Measurements from ENCODE around the gene RPTN. TPM values are rescaled to one million over a fixed set of nuclear protein-coding genes. Genes with fewer than 3 reads are reported as not detected.

The RPTN gene, protein sequence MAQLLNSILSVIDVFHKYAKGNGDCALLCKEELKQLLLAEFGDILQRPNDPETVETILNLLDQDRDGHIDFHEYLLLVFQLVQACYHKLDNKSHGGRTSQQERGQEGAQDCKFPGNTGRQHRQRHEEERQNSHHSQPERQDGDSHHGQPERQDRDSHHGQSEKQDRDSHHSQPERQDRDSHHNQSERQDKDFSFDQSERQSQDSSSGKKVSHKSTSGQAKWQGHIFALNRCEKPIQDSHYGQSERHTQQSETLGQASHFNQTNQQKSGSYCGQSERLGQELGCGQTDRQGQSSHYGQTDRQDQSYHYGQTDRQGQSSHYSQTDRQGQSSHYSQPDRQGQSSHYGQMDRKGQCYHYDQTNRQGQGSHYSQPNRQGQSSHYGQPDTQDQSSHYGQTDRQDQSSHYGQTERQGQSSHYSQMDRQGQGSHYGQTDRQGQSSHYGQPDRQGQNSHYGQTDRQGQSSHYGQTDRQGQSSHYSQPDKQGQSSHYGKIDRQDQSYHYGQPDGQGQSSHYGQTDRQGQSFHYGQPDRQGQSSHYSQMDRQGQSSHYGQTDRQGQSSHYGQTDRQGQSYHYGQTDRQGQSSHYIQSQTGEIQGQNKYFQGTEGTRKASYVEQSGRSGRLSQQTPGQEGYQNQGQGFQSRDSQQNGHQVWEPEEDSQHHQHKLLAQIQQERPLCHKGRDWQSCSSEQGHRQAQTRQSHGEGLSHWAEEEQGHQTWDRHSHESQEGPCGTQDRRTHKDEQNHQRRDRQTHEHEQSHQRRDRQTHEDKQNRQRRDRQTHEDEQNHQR
- not detected for polyA plus RNA-seq (ENCODE audit: insufficient read length in 4 of 4)

DNA sequence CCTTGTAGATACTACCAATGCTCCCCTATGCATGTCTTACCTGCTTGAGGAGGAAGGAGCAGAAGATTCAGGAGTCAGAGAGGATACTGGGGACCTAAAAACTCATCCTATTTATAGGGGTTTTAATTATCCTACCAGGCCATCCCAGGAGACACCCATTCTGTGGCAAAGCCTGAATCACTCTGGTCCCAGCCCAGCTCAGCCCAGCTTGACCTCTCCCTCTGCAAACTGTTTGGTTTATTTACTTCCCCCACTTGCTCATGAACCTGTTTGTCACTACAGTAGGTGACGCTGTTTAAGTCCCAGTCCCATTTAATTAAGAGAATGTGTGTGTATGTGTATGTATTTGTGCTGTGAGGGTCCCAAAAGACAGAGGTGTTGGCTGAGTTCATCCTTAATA, at the start of gene RPTN:
Gene RPTN, minus strand, starts transcription at position 85 of the 400 bp plus-strand sequence. CDS start 1,339 bp downstream, outside the sequence.
- DNase-seq (ENCODE audit: low read depth in 4 of 4, low spot score in 2 of 4): no peak

DNA sequence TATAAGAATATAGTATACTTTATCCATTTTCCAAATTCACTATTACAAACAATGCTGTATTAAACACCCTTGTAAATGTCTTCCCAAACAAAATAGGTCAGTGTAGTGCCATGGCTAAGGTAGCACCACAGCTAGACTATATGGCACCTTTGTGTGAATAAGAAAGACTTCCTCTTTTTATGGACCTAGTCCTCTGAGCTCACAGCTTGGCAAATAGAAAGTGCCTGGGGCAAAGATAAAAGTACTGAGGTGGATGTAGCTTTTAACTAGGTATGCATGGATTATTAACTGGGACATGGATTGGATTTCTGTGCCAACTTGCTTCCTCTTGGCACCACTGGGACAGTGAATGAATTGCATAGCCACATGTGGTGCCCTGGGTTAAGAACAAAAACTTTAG, 40.0 kb upstream of the RPTN start:
- no peak for DNase-seq (ENCODE audit: low read depth in 4 of 4, low spot score in 2 of 4)

DNA sequence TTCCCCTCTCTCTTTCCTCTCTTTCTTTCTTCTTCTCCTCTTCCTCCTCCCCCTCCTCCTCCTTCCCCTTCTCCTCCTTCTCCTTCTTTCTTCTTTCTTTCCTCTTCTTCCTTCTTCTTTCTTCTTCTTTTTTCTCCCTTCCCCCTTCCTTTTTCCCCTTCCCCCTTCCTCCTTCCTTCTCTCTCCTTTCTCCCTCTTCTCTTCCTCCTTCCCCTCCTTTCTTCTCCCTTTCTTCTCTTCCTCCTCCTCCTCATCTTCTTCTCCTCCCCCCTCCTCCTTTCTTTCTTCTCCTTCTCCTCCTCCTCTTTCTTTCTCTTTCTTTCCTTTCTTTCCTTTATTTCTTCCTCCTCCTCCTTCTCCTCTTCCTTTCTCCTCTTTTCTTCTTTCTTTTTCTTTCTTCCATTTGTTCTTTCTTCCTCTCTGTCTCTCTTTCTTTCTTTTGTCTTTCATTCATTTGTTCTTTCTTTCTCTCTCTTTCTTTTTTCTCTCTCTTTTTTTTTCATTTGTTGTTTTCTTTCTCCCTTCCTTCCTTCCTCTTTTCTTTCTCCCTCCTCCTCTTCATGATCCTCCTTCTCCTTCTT, 38.4 kb upstream of the RPTN start:
- no peak for DNase-seq (ENCODE audit: low read depth in 4 of 4, low spot score in 2 of 4)

DNA sequence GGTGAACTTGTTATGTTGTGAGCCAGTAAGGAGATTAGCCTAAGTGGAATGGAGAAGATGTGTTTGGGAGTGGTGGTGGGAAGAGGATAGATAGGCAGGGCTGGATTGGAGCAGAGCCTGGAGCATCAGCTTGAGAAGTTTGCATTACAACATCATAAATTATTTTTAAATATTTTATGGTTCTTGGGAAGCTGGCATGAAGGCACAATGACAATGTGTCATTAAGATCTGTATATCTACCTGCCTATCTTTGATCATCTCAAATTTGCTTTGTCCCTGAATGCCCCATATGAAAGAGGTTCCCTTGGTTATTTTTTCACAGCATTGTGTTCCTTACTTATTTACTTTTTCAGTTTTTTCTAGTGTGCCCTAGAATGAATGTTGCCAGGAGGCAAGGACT, 32.7 kb upstream of the RPTN start:
- no peak for DNase-seq (ENCODE audit: low read depth in 4 of 4, low spot score in 2 of 4)

DNA sequence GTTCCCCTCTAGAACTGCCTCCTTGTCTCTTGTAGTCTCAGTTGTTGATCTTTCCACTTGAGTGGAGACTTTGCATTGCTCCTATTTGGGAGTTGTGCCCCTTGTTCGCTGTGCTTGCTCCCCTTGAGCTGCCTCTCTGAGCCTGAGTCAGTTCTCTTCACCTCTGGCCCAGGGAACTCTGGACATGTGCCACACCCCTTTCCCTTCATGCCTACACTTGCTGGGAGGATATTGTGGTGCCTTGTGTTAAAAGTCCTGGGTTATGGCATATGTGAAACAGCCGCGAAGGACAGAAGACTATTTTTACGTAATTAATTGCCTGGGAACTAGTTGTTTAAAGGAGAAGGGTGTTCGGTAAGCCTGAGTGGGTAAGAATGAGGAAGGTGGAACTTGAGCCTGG, 32.2 kb upstream of the RPTN start:
- DNase-seq (ENCODE audit: low read depth in 4 of 4, low spot score in 2 of 4): no peak

DNA sequence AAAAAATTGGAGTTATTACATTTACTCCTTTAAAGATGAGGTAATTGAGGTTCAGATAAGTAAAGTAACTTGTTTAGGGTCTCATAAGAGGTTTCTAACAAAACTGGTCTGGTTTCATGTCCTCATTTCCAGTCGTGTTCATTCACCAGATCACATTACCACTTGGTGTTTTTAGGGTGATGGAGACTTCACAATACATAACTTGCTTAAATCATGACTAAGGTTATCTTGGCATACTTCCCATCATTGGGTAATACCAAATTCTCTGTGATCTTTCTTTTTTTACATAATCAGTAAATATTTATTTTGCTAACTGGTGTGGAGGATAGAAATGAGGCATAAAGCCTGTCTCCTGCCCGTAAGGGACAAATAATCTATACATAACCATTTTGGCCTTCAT, 31.6 kb upstream of the RPTN start:
- no peak for DNase-seq (ENCODE audit: low read depth in 4 of 4, low spot score in 2 of 4)

DNA sequence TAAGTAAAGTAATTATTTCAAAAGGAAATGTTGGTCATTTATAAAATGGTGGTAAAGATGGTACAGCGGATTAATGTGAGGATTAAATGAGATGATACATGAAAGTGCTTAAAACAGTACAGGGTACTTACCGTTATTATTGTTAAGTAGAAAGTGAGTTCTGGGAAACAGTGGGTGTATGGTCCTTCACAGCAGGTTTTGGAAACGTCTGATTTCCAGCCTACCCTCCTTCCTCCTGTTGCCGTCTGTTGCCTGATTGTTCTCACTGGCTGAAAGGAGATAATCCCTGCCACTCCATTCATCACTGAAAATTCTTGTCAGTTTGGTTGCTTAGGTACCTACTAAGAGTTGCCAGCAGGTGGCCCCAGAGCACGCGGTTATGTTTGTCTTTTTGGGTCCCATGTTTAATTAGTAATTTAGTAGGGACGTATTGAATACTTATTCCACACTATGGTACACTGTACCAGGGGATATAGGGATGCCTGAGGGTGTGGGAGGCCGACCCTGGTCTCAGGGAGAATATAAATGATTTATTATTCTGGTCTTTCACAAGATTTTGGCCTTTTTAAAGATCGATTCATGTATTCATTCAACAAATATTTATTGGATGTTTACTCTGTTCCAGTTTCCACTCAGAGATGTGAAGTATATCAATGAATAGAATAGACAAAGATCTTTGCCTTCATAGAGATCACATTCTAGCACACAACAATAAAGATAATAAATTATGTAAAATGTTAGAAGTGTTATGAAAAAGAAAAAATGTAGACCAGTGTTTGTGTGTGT, 30.8 kb upstream of the RPTN start:
- DNase-seq (ENCODE audit: low read depth in 4 of 4, low spot score in 2 of 4): peak; percentile 26 to 54 (median 34)

DNA sequence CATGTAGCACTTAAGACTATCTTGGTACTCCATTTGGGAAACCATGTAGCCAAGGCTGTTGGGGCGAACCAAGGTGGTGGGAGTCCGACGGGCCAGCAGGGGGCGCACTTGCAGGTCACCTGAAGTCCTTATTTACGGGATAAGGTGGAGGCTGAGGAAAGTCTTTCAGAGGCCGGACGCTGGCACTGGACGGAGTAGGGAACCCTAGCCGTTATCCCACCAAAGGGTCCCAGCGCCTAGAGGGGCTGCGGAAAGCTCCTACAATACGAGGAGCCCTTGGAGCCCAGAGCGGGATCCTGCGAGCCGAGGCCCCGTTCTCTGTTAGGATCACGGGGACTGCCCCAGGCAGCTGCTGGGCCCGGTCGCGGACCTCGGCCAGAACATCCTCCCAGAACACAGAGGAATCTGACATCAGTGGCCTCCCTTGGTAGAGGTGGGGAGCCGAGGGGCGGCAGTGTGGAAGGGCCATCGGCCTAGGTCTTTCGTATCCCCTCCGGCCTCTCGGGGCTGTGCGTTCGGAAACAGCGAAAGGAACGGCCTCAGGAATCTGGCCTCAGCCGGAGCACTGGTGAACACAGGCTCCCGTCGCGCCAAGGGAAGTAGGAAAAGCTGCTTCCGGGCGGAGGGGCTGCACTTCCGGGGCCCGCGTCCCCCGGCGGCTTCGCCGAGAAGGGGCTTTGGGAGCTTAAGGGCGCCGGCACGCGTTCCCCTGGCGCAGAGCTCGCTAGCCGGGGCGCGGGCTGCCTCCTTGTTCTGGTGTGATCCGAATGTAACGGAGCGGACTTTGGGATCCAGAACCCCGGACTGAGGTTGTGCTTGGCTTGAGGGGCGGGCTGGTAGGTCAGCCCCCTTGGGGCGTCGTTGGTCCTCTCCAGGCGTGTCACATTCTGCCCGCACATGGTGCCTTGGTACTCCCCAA, 29.9 kb upstream of the RPTN start:
- peak; percentile 26 to 53 (median 33) for DNase-seq (ENCODE audit: low read depth in 4 of 4, low spot score in 2 of 4)

DNA sequence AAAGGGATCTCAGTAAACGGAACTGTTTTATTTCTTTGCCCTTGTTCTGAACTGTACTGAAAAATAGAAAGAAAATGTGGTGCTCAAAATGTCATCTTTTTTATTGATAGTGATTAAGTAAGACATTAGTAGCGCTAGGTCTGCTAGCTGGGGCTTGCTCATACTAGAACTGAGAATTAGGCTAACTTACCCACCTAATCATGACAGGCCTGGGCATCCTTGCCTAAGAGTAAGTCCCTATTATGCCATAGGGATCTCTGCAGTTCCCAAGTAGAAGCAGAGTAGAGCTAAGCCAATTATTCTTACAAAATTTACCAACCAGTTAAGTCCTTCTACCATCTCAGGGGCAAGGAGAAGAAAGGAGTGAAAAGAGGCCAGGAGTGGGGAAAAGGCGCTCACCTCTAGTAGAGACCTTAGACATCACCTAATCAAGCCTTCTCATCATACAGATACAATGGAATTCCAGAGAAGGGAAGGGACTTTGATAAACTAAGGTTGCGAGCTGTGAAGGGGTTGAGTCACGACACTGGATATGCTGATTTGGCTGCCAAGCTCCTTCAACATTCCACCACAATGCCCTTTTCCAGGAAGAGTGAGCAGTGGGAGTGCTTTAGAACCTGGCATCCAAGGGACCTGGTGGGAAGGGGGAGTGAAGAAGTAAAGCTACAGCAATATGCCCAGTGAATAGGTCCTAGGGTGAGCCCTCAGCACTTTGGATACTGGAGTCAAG, 27.7 kb upstream of the RPTN start:
- no peak for DNase-seq (ENCODE audit: low read depth in 4 of 4, low spot score in 2 of 4)

DNA sequence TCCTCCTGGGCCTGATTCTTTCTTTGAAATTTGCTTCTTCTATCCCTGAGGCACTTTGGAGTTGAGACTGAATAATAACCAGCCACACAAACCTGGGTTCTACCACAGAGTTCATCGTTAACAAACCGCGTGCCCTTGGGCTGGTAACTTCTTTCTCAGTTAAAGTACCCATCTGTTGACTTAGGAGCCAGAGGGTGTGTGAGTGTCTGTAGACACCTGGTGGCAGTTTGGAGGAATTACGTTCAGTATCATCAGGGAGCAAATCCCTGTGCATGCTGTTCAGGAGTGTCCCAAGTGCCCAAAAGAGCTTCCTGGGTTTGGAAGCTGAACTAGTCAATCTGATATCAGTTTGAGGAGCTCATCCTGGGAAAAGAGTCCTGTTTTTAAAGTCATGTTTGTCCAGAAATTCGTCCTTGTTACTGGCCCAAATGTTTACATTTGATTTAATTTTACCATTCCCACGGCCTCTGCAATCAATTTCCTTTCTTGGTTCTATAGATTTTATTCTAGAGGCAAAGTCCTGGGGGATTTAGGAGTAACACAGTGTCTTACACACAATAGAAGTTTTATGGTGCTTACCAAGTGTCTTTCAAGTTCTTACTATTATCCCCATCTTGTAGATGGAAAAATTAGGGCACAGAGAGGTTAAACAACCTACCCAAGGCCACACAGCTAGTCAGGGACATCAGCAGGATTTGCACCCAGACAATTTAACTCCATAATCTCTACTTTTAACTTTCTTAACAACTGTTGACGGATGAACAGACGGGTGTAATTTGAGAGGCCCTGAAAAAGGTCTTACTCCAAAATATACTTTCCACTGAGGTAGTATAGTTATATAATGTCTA, 26.7 kb upstream of the RPTN start:
- DNase-seq (ENCODE audit: low read depth in 4 of 4, low spot score in 2 of 4): peak in 1 of 4 donors; percentile 5

DNA sequence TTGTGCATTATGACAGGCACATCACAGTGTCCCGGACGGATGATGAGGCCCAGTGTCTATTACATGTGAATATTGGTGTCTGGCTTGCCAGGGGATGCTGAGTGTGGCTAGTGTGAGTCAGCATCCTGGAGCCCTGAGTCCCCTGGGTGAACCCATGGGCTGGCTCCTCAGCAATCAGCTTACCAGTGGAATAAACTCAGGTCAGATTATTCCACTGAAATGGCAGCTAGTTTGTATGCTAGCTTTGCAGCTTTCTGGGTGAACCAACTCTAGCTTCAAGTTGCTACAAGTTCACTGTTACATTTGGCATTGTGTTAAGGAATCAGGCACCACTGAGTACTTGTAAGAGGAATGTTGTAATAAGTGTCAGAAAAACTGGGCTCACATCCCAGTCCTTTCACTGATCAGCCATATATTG, 23.9 kb upstream of the RPTN start:
- DNase-seq (ENCODE audit: low read depth in 4 of 4, low spot score in 2 of 4): no peak

DNA sequence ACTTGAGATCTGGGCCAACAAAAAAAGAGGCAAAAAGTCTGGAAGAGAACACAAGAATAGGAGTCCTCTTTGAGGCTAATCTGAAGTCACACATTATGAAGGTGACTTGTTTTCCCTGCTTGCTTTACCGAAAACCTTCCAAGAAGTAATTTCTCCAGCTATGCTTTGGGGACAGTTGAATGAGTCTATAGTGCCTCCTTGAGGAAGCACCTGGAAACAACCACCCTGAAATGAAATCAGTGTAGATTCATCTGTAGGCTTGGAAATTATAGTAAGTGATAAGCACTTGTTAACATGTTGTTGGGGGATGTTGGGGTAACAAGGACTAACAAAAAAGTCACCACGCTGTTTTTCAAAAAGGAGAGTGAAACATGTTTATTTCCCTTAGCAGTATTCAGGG, 23.4 kb upstream of the RPTN start:
- no peak for DNase-seq (ENCODE audit: low read depth in 4 of 4, low spot score in 2 of 4)

DNA sequence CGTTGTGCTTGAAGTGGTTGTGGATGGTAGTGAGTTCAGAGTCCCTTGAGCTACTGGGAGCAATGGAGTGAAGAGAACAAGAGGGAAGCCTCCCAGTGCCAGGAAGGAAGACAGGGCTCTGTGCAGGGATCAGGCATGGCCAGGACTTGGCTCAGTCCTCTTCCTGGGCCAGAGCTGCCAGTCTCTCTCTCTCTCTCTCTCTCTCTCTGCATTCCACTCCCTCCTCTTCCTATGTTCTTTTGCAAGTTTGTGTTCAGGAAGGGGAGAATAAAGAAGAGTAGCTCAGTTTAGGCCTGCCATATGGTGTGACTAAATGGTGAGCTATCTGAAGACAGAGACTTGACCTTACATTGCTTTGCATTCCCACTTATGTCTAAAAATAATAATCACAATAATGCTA, 20.5 kb upstream of the RPTN start:
- no peak for DNase-seq (ENCODE audit: low read depth in 4 of 4, low spot score in 2 of 4)

DNA sequence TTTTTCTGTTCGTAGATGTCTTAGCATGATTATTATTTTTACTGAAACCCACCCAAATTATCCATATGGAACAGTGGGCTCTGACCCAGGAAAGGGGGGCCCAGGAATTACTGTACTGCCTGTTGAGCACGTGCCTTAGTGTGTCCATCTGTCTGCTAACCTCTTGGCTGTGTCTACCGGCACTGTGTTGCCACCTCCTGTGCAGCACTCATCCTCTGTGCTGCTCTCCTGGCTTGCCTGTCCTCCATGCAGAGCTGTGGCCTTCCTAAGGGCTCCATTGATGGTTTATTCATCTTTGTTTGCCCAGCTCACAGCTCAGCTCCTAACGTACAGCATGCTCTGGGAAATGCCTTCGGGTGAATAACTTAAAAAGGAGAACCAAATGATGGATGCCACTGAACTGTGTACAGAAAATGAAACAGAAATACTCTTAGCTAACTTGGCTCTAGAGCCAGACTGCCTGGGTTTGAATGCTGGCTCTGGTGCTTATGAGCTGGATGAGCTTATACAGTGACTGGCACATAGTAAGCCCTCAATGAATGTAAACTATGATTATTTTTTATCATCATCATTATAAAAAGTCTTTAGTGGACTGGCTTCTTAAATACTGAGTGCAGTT, 11.4 kb upstream of the RPTN start:
- no peak for DNase-seq (ENCODE audit: low read depth in 4 of 4, low spot score in 2 of 4)

DNA sequence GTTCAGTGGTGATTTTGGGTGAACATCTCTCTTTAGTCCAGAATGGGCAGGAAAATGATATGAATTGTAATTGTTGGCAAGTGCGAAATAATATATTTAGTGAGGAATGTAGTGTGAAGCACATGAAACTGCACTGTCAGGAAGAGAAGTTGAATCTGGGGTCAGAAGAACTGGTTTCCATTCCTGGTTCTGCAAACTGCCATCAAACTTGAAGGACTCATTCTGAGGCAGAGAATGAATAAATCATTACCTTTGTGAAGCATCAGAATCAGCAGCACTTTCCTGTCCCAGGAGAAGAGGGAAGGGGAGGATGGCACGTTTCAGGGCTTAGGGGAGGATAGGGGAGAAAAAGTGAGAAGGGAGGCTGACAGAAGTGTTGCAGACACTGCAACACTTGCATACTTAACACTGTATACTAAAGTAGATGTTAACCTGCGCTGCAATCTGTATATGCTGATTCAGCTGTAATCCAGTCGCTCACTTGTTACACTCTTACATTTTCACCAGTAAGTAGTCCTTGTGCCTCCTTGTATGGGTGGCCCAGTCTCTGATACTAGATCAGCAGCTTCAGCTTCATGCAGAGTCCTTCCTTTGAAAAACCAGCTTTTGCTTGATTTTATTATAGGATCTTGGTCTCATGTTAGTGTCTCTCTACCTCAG, 10.5 kb upstream of the RPTN start:
- DNase-seq (ENCODE audit: low read depth in 4 of 4, low spot score in 2 of 4): no peak

DNA sequence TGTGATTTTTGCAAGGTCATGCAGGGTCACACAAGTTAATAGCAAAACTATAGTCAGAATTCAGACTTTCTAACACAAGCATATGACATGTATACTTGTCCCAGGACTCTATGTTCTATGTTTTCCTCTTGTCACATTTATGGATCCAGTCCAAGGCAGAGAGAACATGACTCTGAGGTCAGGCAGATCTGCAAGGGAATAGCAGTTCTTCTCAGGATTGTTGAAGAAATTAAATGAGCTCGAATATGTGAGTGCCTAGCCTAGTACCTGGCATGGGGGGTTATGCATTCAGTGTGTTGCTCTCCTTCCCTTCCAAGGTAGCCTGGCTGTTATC, 9.5 kb upstream of the RPTN start:
- no peak for DNase-seq (ENCODE audit: low read depth in 4 of 4, low spot score in 2 of 4)

DNA sequence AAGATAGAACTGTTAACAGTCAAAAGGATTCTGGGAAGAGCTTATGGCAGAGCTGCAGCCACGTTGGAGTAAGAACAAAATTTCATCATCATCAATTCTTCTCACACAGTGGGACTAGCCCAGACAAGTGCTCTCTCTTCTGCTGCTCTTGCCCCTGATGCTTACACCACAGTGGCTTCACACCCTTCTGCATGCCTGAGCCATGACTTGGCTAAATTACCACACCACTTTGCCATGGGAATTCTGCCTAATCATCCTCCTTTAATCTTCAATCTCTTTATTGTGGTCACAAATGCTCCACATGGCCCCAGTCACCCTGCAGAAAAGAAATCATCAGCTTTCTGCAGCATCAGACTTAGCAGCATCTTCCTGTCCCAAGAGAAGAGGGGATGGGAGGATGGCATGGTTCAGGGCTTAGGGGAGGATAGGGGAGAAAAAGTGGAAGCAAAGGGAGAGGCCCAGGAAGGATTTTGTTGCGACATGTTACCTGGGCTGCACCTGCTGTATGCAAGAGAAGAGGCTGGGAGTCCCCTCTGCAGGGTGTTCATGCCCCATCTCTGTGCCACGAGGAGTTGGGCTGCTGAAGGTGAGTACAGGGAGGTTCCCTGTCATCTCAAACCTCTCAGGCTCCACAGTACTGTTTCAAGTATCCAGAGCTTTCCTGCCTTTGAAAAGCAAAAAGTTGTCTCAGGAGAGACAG, 9.0 kb upstream of the RPTN start:
- DNase-seq (ENCODE audit: low read depth in 4 of 4, low spot score in 2 of 4): no peak
